CD4-positive, alpha-beta T cell (primary cell): Measurements from ENCODE around the gene DRAXIN. TPM values are rescaled to one million over a fixed set of nuclear protein-coding genes. Genes with fewer than 3 reads are reported as not detected.

Experiments used
- ATAC-seq: fragments of 200-7000 bp; cut with Tn5 transposase; one replicate; pipeline ENCODE4 v1.10.0; 2022; ENCODE audit warnings: mild to moderate bottlenecking; ENCODE audit not compliant: poor library complexity
- CTCF ChIA-PET: fragments of 350-600 bp; sonication (Branson Sonifier 250); formaldehyde crosslinking; loops from one replicate; lab custom pipeline; 2021; ENCODE audit warnings: antibody characterized with exemption, inconsistent platforms; lab: Charles Lee
- POLR2A ChIA-PET: fragments of 350-600 bp; sonication (Branson Sonifier 250); formaldehyde crosslinking; loops from one replicate; lab custom pipeline; 2021; ENCODE audit warnings: antibody characterized with exemption, inconsistent platforms; lab: Charles Lee
- DNase-seq, 14 experiments: peaks; one replicate each; pipeline ENCODE4 v3.0.0-alpha.2; 2013 to 2020; ENCODE audit warnings: mixed read lengths in 2 of 14
- H3K27ac ChIP-seq, 2 donors: one replicate each; pipeline versions ENCODE4 v1.5.1 to v1.7.0; 2013; ENCODE audit warnings: low read length in 2 of 2, low read depth in 1 of 2, mild to moderate bottlenecking in 1 of 2
- H3K27me3 ChIP-seq, 2 experiments: 1 replicate in 1 of 2; 2 replicates in 1 of 2; pipeline versions ENCODE4 v1.6.1 to v1.7.0; 2013; ENCODE audit warnings: low read length in 2 of 2, control low read depth in 1 of 2, mild to moderate bottlenecking in 1 of 2, moderate library complexity in 1 of 2; ENCODE audit not compliant: insufficient read depth in 2 of 2, control insufficient read depth in 1 of 2
- H3K36me3 ChIP-seq: one replicate; pipeline ENCODE4 v1.6.1; 2013; ENCODE audit warnings: low read length, control low read depth; ENCODE audit not compliant: insufficient read depth
- H3K4me1 ChIP-seq: one replicate; pipeline ENCODE4 v1.6.1; 2013; ENCODE audit warnings: low read length, control low read depth; ENCODE audit not compliant: insufficient read depth
- H3K4me3 ChIP-seq: one replicate; pipeline ENCODE4 v1.5.1; 2013; ENCODE audit warnings: mild to moderate bottlenecking, low read length, moderate library complexity
- H3K9me3 ChIP-seq, 2 experiments: 1 replicate in 1 of 2; 2 replicates in 1 of 2; pipeline versions ENCODE4 v1.6.1 to v1.7.0; 2013; ENCODE audit warnings: low read length in 2 of 2, mild to moderate bottlenecking in 2 of 2, control low read depth in 1 of 2, moderate library complexity in 1 of 2; ENCODE audit not compliant: control insufficient read depth in 1 of 2, insufficient read depth in 1 of 2
- H3K27ac Mint-ChIP-seq: one replicate; pipeline ENCODE4 v1.8.0; 2020; ENCODE audit warnings: mixed read lengths
- H3K27me3 Mint-ChIP-seq: one replicate; pipeline ENCODE4 v1.8.0; 2021; ENCODE audit warnings: mixed read lengths
- H3K36me3 Mint-ChIP-seq: one replicate; pipeline ENCODE4 v1.8.0; 2021; ENCODE audit warnings: low read depth, mixed read lengths
- H3K4me1 Mint-ChIP-seq: one replicate; pipeline ENCODE4 v1.8.0; 2021; ENCODE audit warnings: low read depth, mixed read lengths
- H3K4me3 Mint-ChIP-seq: one replicate; pipeline ENCODE4 v1.8.0; 2020; ENCODE audit warnings: mild to moderate bottlenecking, mixed read lengths
- H3K9me3 Mint-ChIP-seq: one replicate; pipeline ENCODE4 v1.8.0; 2020; ENCODE audit warnings: mixed read lengths
- CTCF ChIP-seq: fragments of 200-600 bp; IDR thresholded peaks from one replicate; pipeline ENCODE4 v1.8.0; 2022; ENCODE audit warnings: antibody characterized with exemption, mild to moderate bottlenecking
- intact Hi-C, 2 experiments: fragments of 100-400 bp; cut with DNase I in 1 of 2; cut with micrococcal nuclease in 1 of 2; formaldehyde crosslinking; loops; one replicate each; pipeline versions ENCODE4 v1.15.1 to v1.9.0; 2023 to 2025; cut with DNase I, micrococcal nuclease
- total RNA-seq, 174 experiments: library from RNA in 2 of 174; stranded (reverse) in 2 of 174; gene quantifications; one replicate each; pipeline ENCODE4 v1.2.3 and lab custom pipeline; 2021 to 2026

DRAXIN gene
- total RNA-seq, 2 experiments from 2014 or later, result 0.05 to 0.08 TPM

- H3K27me3 Mint-ChIP-seq, result peaks cover 5% of the 10 kb centered on the region
- no peak overlapping the region for H3K27ac Mint-ChIP-seq
- no peak overlapping the region for H3K4me3 Mint-ChIP-seq
- H3K4me3 ChIP-seq, result no peak overlapping the region
- H3K4me1 Mint-ChIP-seq, result peaks cover 25% of the 10 kb centered on the region
- no peaks in the 10 kb centered on the region for H3K36me3 Mint-ChIP-seq
- ChIA-PET CTCF (interaction anchor here (0.6 to 2.6 kb wide), 20 partner anchors 10 to 609 kb away, joined by 3 to 21 read pairs (median 4); partner anchors contain the start of genes FBXO6 and MAD2L2), POLR2A (interaction anchor here (1.0 to 1.4 kb wide), 5 partner anchors 9 to 609 kb away, joined by 3 to 5 read pairs (median 3); partner anchors contain the start of genes AGTRAP and FBXO44)
- H3K36me3 ChIP-seq, result no peaks in the 10 kb centered on the region
- H3K9me3 ChIP-seq, result no peaks in the 10 kb centered on the region
- no peak for ATAC-seq
- intact Hi-C loops, result loop anchor here in 1 of 2 experiments (10.0 kb wide), 1 partner anchor 1152 kb away; no protein-coding TSS in a partner anchor
- no peak overlapping the region for H3K27ac ChIP-seq
- no peaks in the 10 kb centered on the region for H3K9me3 Mint-ChIP-seq
- H3K27me3 ChIP-seq, result no peaks in the 10 kb centered on the region
- no peak for TF ChIP-seq CTCF
- peaks cover 32% of the 10 kb centered on the region for H3K4me1 ChIP-seq
- DNase-seq, result no peak
Measured at GRCh38 chr1:11646317-11646716, 45.2 kb upstream of the DRAXIN start.

DNA sequence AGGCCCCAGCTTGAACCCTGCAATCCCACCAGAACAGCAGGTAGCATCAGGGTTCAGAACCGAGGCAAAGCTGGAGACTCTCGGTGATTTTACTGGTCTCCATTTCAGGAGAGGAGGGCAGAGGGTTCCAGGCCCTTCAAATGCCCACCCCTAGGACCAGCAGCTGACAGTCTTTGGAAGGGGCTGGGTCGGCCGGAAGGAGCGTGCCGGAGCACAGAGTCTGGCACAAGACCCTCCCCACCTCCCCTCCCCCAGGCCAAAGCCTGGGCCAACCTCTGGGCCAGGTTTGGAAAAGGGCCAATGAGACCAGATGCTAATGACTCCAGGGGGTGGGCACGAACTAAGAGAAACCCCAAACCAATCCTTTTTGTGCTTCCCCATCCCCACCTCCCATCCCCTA lies 44.2 kb upstream of the DRAXIN start:
- Mint-ChIP-seq H3K36me3 (no peaks in the 10 kb centered on the region), H3K27ac (no peak overlapping the region), H3K9me3 (no peaks in the 10 kb centered on the region), H3K4me1 (peaks cover 31% of the 10 kb centered on the region), H3K4me3 (no peak overlapping the region), H3K27me3 (peaks cover 3% of the 10 kb centered on the region)
- intact Hi-C loops, result loop anchor here in 1 of 2 experiments (10.0 kb wide), 1 partner anchor 1153 kb away; no protein-coding TSS in a partner anchor
- CTCF ChIA-PET, result interaction anchor here (1.5 kb wide), 1 partner anchor 406 kb away, joined by 4 read pairs; no protein-coding TSS in a partner anchor
- H3K4me3 ChIP-seq, result no peak overlapping the region
- POLR2A ChIA-PET, result no interaction called here
- no peaks in the 10 kb centered on the region for H3K27me3 ChIP-seq
- ATAC-seq (no peak), DNase-seq (no peak)
- H3K36me3 ChIP-seq, result no peaks in the 10 kb centered on the region
- no peak overlapping the region for H3K27ac ChIP-seq
- H3K4me1 ChIP-seq, result peaks cover 34% of the 10 kb centered on the region
- no peak for TF ChIP-seq CTCF
- H3K9me3 ChIP-seq, result no peaks in the 10 kb centered on the region

GRCh38 chr1:11648039-11648438 lies 43.5 kb upstream of the DRAXIN start:
- intact Hi-C loops, result loop anchor here in 1 of 2 experiments (10.0 kb wide), 1 partner anchor 1153 kb away; no protein-coding TSS in a partner anchor

More at GRCh38 chr1:11648039-11648438, 43.5 kb upstream of the DRAXIN start:
- no peaks in the 10 kb centered on the region for H3K9me3 ChIP-seq
- H3K27me3 ChIP-seq, result no peaks in the 10 kb centered on the region
- TF ChIP-seq CTCF, result no peak
- H3K36me3 Mint-ChIP-seq, result no peaks in the 10 kb centered on the region
- peaks cover 38% of the 10 kb centered on the region for H3K4me1 Mint-ChIP-seq
- CTCF ChIA-PET, result interaction anchor here (4.6 kb wide), 1 partner anchor 16 kb away, joined by 33 read pairs; the partner anchor contains the start of gene FBXO6
- H3K27ac ChIP-seq, result no peak overlapping the region
- DNase-seq, result no peak
- POLR2A ChIA-PET, result interaction anchor here (2.8 to 3.1 kb wide), 2 partner anchors 16 to 588 kb away, joined by 8 to 18 read pairs; partner anchors contain the start of genes FBXO6 and SRM
- no peaks in the 10 kb centered on the region for H3K36me3 ChIP-seq
- no peaks in the 10 kb centered on the region for H3K27me3 Mint-ChIP-seq
- no peak overlapping the region for H3K4me3 Mint-ChIP-seq
- H3K9me3 Mint-ChIP-seq, result no peaks in the 10 kb centered on the region
- peaks cover 33% of the 10 kb centered on the region for H3K4me1 ChIP-seq
- no peak for ATAC-seq
- no peak overlapping the region for H3K4me3 ChIP-seq
- no peak overlapping the region for H3K27ac Mint-ChIP-seq
